Jurkat, Clone E6-1 (cell line): ENCODE results near the gene DFFB.

Experiments used
- DNase-seq: peaks from one replicate; pipeline ENCODE4 v3.0.0-alpha.2; 2011; ENCODE audit warnings: low read depth, low spot score
- H3K4me3 ChIP-seq: 2 replicates; pipeline ENCODE4 v1.5.1; 2011; ENCODE audit warnings: mild to moderate bottlenecking, low read length, control low read depth, moderate library complexity

The DFFB gene

DNA sequence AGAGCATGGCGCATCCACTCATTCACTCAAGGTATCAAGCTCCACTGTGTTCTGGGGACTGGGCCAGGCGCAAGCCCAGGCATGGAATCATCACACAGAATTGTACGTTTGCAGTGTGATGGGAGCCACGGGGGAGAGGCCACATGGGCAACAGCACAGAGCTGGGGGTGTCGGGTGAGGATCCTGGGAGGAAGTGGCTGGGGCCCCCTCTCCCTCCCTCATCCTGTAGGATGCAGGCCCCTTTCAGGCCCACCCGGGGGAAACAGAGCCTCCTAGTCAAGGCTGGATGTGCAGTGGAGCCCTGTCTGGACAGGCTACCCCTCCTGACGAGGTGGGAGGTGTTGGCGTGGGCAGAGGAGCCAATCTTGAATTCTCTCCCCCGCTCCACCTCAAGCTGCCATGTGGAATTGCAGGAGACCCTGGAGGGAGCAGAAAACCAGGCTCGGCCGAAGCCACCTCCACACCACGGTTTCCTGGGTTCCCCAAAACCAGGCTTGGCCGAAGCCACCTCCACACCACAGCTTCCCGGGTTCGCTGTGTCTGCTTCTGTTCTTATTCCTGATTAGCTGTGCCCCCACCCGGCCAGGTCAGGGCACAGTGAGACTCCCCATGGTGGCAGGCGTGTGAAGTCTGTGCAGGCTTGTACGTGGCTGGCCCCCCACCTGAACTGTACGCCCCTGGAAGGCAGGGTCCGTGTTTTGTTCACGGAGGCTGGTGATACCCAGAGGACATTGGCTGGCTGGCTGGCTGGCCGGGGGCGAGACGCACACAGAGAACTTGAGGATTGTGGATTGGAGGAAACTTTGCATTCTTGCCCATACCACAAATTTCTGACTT is 46.9 kb downstream of the DFFB start:
- peak overlapping the region; percentile 17 for H3K4me3 ChIP-seq
- DNase-seq: no peak

DNA sequence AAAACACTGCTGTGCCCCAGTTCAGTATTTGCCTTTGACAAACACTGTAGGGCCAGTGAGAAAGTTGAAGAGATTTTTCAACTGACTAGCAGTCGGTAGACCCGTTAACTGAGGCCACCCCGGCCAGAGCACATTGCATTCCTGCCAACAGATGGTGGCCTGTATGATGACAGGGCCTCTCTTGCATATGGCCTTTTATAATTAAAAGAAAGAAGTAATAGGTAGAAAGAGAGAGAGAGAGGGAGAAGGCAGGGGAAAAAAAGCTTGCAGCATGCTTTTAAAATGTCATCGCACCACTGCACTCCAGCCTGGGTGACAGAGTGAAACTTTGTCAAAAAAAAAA is 47.5 kb downstream of the DFFB start:
- H3K4me3 ChIP-seq: no peak overlapping the region
- DNase-seq: no peak

DNA sequence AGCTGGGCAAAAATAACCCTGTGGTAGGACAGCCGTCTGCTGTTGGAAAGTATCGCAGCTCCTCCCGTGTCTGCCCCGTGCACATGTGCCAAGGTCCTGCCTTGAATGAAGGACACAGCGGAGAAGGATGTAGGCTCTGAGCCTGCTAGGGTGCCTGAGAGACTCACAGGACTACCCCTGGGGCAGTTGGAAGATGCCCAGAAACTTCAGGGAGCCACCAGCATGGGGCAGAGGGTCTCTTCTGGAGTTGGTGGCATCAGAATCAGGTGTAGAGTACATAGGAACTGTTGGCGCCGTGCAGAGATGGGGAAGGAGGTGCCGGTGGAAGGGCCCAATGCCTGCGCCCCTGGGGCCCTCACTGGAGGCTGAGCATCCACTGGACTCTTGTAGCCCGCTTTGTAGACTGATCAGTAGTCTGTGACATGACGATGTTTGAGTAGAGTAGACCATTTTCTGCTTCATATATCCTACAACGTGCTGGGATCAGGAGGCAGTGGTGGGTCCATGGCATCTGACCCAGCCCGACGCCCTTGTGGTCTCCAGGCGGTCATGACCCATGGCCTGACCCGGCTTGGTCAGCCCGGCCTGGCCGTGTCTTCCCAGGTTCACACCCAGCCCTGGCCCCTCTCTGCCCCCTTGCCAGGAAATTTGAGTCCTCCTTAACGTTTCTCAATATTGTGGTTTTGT is 48.1 kb downstream of the DFFB start:
- H3K4me3 ChIP-seq: no peak overlapping the region
- DNase-seq: no peak

DNA sequence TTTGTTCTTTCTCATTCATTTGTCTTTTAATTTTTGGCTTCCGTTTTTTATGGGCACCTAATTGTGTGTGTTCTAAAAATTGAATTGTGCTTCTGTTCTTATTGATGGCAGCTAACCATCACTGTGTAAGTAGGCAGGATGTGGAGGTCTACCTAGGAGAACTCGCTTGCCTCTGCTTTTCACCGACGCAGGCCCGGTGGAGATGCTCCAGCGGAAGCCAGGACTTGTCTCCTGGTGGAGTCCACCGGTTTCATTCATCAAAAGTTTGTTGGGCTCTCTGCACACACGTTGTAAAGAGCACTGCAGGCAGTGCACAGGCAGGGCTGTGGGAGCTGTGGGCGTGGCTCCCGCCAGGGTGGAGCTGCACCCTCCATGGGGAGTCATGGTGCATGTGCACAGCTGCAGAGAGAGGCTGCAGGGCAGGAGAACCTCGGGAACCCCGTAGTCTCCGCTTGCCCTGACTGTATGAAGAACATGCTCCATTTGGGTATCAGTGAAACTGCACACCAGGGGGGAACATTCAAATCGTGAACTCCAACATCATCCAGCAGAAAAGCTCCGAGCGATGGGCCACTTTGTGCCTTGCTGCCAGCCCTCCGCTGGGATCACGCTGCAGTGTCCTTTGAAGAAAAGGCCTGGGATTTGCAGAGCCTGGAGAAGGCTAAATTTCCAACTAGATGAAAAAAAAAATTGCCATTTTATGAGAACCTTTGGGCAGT is 48.8 kb downstream of the DFFB start:
- H3K4me3 ChIP-seq: peak overlapping the region; percentile 11; the same call in 1 of the 2 replicates
- DNase-seq: peak; percentile 61

DNA sequence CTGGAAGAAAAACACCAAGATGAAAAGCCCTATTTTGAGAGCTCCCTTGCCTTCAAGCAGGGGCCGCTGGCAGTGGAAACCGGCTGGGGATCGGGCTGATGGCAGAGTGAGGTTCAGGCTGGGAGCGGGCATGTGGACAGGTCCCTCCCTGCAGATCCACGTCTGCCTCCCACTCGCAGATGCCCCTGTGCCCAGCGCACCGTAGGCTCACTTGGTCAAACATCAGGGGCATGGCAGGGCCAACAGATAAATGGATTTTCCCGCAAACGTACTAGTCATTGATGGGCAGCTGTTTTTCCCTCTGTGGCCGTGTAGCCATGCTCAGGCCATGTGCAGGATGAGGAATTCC is 49.4 kb downstream of the DFFB start:
- DNase-seq: no peak
- no peak overlapping the region for H3K4me3 ChIP-seq

DNA sequence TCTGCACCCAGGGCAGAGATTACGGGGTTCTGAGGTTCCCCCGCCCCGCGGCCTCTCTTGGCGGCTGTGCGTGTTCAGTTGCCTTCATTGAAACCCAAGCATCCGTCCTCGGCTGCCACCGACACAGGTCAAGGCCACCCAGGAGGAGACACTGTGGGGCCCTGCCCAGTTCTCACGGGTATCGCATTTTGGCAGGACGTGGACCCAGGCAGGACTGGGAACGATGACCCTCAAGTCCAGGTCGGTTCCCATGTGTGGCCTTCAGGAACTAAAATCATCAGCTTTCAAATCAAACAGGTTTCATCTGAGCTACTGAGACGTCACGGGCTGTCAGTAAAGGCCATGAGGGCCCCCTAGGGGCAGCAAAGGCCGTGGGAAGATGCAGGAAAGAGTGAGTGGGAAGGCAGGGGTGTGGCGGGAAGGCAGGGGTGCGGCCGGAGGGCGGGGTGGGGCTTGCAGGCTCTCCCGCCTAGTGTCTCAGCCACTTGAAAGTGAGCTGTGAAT is 49.8 kb downstream of the DFFB start:
- peak; percentile 53 for DNase-seq
- no peak overlapping the region for H3K4me3 ChIP-seq

DNA sequence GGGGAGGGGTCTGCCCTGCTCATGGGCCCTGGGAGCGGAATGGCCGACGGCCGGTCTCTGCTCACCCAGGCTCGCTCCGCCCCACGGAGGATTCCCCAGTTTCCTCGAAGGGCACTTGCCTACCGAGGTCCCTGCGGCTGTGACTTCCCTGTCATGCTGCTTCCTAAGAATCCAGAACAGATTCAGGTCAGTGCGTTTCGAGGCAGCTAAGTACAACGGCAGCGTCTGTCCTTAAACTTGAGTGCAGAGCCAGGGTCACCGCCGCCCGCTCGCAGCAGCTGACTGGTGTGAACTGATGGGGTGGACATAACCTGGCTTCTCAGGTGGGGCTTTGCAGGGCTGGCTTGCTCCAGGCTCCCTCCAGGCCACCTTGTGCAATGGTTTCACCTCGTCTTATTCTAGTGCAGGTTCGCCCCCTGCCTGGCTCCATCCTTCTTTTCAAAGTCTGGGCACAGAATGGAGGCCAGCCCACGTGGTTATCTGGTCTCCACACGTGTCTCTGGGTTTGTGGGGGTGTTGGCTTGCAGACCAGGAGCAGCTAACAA is 50.4 kb downstream of the DFFB start:
- no peak overlapping the region for H3K4me3 ChIP-seq
- DNase-seq: no peak

DNA sequence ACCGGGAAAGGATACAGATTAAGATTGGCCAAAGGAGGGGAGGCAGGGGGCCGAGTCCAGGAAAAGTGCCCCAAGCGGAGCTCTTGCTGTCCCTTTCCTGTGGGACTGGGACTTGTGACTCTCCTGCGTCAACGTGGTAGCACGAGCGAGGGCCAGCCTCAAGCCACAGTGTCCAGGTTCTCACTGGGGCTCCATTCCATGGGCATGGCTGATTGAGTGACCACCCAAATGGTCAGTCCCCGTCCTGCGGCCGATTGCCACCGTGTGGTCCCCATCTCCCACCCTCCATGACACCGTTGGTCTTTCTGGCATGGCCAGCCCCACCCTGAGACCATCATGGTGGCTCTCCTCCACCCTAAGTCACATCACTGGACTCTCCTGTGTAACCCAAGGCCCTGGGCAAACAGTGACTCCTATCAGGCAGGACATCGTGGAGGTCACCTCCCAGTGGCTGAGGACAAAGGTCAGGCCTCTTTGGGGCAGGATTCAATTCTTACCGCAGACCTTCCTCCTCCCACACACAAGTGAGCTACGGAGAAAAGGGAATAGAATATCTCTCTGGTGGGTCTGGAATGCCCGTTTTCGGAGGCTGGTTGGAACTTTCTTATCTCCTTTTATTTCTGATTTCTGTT is 51.7 kb downstream of the DFFB start:
- no peak for DNase-seq

DNA sequence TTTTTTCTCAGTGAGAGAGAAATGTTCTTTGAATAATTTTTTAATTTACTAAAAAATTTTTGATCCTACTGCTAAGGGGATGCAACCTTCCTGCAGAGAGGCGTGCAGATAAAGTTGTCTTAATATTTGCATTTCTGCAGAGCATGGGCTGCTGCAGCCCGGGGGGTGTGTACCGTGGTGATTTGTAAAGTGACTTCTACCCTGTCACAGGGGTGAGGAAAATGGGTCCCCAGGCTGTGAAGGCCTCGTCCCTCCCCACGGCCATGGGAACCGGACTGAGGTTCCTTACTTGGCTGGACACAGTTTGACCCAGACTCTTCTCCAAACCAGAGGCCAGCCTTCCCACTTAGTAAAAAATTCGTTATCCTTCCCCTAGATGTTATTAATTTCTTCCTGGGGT is 52.3 kb downstream of the DFFB start:
- no peak overlapping the region for H3K4me3 ChIP-seq
- no peak for DNase-seq

More for the DNA sequence above, 51.7 kb downstream of the DFFB start:
- no peak overlapping the region for H3K4me3 ChIP-seq

DNA sequence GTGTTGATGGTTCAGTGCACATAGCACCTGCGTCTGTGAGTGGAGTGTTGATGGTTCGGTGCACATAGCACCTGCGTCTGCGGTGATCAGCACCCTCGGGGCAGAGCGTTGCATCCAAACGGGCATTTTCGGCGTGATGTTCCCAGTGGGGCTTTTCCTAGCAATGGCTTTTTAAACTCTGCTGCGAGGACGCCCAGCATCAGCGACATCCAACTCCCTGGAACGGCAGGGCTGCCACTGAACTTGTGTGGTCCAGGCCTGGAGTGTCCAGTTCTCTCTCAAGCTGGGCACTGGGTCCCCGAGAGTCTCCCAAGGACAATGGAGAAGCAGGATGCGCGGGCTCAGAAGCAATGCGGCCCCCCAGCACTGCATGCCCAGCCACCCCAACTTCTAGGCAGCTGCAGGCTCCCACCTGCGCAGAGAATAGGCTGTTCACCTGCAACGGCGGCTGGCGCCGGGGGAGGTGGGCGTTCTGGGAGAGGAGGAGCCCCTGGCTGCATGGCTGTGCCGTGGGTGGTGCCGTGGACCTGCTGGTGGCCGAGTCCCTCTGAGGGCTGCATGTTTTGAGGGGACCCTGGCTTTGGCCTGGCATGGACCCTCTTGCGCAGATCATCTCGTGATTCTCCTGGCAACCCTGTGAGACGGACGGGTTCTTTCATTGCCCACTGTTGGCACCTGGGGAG is 52.9 kb downstream of the DFFB start:
- no peak overlapping the region for H3K4me3 ChIP-seq
- DNase-seq: no peak

DNA sequence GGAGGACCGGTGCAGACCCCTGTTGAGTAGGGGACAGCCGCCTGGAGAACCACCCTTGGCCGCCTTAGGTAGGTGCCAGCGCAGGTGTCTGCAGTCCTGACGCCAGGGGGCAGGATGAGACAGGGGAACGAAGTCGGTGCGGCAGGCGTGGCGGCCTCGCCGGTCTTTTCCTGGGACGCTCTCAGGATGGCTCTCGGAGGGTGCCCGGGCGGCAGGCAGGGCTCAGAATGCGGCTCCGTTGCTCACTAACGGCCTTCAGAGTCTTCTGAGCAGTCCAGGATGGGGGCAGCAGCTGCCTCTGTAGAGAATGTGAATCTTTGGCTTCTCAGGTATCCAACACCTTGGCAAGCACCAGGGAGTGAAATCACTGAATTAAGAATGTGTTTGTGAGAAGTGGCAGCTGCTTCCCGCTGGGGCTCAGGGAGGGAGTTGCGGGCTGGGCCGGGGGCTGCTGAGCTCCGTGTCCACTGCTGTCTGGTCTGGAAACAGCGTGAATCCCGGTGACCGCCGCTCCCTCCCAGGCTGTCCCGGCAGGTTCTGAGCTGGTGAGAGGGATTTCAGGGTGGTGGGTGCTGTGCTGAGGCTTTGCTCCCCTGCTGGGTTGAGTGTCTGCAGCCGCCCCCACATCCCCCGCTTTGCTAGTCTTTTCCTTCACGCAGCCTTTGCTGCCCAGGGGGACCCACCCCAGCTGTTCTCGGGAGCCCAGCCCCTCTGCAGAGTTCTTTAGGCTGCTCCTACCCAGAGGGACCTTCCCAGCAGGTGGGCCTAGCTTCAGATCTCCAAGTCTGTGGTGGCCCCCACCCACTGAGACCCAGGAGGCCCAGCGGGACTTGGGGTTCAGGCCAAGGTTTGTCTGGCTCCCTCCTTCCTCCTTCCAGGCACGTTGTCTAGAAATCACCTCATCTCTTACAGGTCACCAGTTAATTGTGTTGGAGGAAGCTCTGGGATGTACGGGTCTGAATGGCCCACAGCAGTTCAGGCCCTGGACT is 53.9 kb downstream of the DFFB start:
- peak; percentile 58 for DNase-seq
- H3K4me3 ChIP-seq: no peak overlapping the region

DNA sequence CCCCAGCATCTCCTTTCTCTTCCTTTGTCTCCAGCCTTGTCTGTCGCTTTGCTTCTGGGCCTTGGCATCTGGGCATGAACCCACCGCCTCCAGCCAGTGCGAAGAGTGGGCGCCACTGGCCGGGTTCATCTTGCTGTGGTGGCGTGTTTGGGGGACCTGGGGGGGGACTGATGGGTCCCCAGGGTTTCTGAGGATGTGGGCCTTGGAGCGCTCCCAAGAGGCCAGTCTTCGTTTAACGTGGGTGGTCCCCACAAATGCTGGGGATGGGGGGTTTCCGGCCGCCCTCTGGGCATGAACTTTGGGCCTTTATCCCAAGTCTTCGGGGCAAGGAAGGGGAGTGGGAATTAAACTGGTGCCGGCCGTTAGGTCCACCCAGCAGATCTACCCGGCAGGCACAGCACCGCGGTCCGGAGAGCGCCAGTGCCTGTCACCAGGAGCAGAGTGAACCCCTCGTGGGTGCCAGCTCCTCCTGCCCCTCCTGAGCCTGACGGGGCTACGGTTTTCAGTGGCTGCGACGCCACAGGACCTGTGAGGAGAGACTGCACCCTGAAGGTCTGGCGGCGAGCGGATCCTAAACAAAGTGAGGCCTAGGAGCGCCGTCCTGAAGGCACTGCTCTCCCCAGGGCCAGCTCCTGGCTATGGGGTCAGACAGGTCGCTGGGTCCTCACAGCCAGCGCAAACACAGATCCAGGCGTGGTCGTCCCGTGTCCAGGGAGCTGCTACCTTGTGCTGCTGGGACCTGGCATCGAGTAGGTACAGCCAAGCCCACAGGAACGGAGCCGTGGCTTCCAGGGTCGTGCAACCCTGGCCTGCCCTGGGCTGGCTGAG is 54.9 kb downstream of the DFFB start:
- H3K4me3 ChIP-seq: no peak overlapping the region
- no peak for DNase-seq

DNA sequence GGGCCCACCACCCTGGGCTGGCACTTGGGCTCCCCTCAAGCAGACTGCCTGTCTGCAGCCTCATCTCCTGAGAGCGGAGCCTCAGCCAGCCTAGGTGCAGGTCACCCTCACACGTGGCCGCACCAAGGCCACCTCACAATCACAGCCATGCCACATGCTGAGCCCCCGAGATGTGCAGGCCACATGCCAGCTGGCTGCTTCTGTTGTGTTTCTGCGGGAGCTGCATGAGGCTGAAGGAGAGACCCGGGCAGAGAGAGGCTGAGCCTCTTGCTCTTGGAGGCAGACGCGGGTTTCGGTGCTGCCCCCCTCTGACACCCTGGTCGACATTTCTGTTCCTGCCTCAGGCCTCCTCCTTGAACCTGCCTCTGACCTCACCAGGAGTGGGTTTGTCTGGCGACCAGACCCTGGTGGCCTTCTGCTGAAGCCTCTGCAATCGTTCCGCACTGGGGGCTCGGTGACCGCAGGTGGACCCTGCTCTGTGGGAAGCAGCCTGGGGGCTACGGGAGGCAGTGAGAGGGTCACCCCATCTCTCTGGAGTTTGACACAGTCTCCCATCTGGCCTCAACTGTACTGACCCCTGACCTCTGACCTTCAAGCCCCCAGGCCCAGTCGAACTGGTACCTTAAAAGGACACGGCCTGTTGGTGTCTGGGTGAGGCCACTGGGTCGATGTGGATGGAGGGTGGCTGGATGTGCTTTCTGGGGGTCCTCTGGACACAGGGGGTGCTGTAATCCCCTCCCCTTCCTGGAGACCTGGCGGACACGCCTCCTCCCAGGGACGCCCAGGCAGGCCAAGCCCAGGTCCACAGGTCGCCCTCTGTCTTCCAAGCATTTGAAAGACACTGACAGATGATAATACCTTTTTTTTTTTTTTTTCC is 55.8 kb downstream of the DFFB start:
- no peak for DNase-seq
- no peak overlapping the region for H3K4me3 ChIP-seq

DNA sequence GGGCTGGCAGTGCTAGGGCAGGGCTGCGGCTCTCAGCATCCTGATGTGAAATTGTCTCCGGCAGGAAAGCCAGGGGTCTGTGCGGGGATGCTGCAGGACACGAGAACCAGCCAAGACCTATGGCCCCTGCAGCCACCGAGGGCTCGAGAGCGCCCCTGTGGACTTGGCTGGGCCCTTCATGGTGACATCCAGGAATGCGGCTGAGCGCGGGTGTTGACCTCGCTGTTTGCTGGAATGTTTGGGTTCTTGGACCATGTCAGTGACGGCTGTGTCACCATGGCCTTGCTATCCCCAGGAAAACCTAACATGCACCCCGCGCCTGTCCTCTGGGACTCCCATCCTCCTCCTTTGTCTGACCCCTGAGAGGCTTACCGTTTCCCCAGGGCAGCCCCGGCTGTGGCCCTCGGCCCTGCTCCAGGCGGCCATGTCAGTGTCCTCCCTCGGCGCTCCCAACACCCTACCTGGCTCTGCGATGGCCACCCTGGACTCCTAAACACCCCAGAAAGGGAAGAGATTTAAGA is 57.1 kb downstream of the DFFB start:
- DNase-seq: no peak
- no peak overlapping the region for H3K4me3 ChIP-seq

DNA sequence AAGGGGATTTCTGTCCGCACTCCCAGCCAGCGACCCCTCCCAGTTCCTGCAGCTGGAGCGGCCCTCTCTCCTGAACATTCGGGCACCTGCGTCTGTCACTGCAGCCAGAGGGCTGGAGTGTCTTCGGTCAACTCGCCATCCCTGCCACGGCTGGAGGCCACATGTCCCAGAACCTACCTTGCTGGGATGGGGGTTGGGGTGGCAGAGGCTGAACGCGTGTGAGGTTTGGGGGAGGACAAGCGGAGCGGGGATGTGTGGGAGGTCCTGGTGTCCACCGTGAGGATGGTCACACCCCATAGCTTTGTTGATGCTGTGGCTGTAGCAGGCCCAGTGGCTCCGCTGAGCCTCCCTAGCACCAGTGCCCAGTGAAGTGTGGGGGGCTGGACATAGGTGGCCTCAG is 57.6 kb downstream of the DFFB start:
- no peak for DNase-seq
- H3K4me3 ChIP-seq: no peak overlapping the region
